Loucy (cell line): Measurements from ENCODE around the gene LAMTOR4.

ENCODE experiments used
- H2AFZ ChIP-seq: fragments of 200-600 bp; sonication (generic); 2 replicates; pipeline ENCODE4 v1.6.0; 2016; ENCODE audit warnings: antibody characterized with exemption, mild to moderate bottlenecking, low read length, moderate library complexity
- H3F3A ChIP-seq: fragments of 200-600 bp; 2 replicates; pipeline ENCODE4 v1.6.0; 2016; ENCODE audit warnings: antibody characterized with exemption, low read depth, mild to moderate bottlenecking
- H3K27me3 ChIP-seq: fragments of 200-600 bp; sonication (generic); 2 replicates; pipeline ENCODE4 v1.6.1; 2014; ENCODE audit warnings: low read length, mild to moderate bottlenecking; ENCODE audit not compliant: insufficient read depth, poor library complexity, severe bottlenecking
- H3K36me3 ChIP-seq: fragments of 200-600 bp; sonication (generic); 2 replicates; pipeline ENCODE4 v1.6.1; 2016; ENCODE audit warnings: low read length; ENCODE audit not compliant: insufficient read depth
- H3K4me1 ChIP-seq: fragments of 200-600 bp; sonication (generic); 2 replicates; pipeline ENCODE4 v1.5.1; 2014; ENCODE audit warnings: low read length, mild to moderate bottlenecking; ENCODE audit not compliant: insufficient read depth, poor library complexity, severe bottlenecking
- H3K4me2 ChIP-seq: fragments of 200-600 bp; sonication (generic); 2 replicates; pipeline ENCODE4 v1.6.0; 2014; ENCODE audit warnings: antibody characterized with exemption, low read length, low read depth, mild to moderate bottlenecking; ENCODE audit not compliant: poor library complexity, severe bottlenecking
- H3K4me3 ChIP-seq: fragments of 200-600 bp; sonication (generic); 2 replicates; pipeline ENCODE4 v1.5.1; 2014; ENCODE audit warnings: low read length, mild to moderate bottlenecking, mixed read lengths; ENCODE audit not compliant: poor library complexity, severe bottlenecking
- H3K79me2 ChIP-seq: fragments of 200-600 bp; sonication (generic); 2 replicates; pipeline ENCODE4 v1.6.1; 2014; ENCODE audit warnings: low read length; ENCODE audit not compliant: insufficient read depth
- H3K9ac ChIP-seq: fragments of 200-600 bp; sonication (generic); 2 replicates; pipeline ENCODE4 v1.6.0; 2014; ENCODE audit warnings: mild to moderate bottlenecking, low read depth, low read length, moderate library complexity; ENCODE audit not compliant: poor library complexity, severe bottlenecking
- H3K9me2 ChIP-seq: fragments of 200-600 bp; sonication (generic); replicated peaks from 2 replicates; pipeline ENCODE4 v1.6.1; 2016; ENCODE audit warnings: low read depth, low read length, mixed read lengths
- H3K9me3 ChIP-seq: fragments of 200-600 bp; sonication (generic); 2 replicates; pipeline ENCODE4 v1.6.1; 2014; ENCODE audit warnings: mild to moderate bottlenecking, antibody characterized with exemption, low read length, low read depth; ENCODE audit not compliant: insufficient read depth
- H4K20me1 ChIP-seq: fragments of 200-600 bp; sonication (generic); 2 replicates; pipeline ENCODE4 v1.6.0; 2014; ENCODE audit warnings: antibody characterized with exemption, low read length, mild to moderate bottlenecking; ENCODE audit not compliant: insufficient read depth, poor library complexity, severe bottlenecking
- CTCF ChIP-seq: fragments of 200-600 bp; sonication (generic); conservative IDR thresholded peaks from 2 replicates; pipeline ENCODE4 v1.5.1; 2014; ENCODE audit warnings: mild to moderate bottlenecking, antibody characterized with exemption, low read length
- EZH2phosphoT487 ChIP-seq: fragments of 200-600 bp; IDR thresholded peaks from 2 replicates; pipeline ENCODE4 v1.6.1; 2018; ENCODE audit warnings: antibody characterized with exemption, mild to moderate bottlenecking, moderate library complexity, borderline replicate concordance

The LAMTOR4 gene

GRCh38 chr7:100106633-100107032 lies 42.1 kb upstream of the LAMTOR4 start:
- Histone ChIP-seq H3K4me3 (no peak overlapping the region), H2AFZ (no peak overlapping the region)

GRCh38 chr7:100107125-100107737 lies 41.5 kb upstream of the LAMTOR4 start:
- no peak overlapping the region for H2AFZ ChIP-seq
- no peak overlapping the region for H3K4me3 ChIP-seq
- no peaks in the 10 kb centered on the region for H3K27me3 ChIP-seq
- no peak overlapping the region for H3K9ac ChIP-seq
- peaks cover 12% of the 10 kb centered on the region for H3K79me2 ChIP-seq
- no peak overlapping the region for H3K4me2 ChIP-seq
- no peaks in the 10 kb centered on the region for H3K9me2 ChIP-seq
- H3F3A ChIP-seq = no peaks in the 10 kb centered on the region
- no peaks in the 10 kb centered on the region for H3K9me3 ChIP-seq
- H4K20me1 ChIP-seq = no peaks in the 10 kb centered on the region
- TF ChIP-seq EZH2phosphoT487 = no peak
- TF ChIP-seq CTCF = no peak
- peaks cover 6% of the 10 kb centered on the region for H3K4me1 ChIP-seq
- peaks cover 15% of the 10 kb centered on the region; the same call in 1 of the 2 replicates for H3K36me3 ChIP-seq

More at GRCh38 chr7:100106633-100107032, 42.1 kb upstream of the LAMTOR4 start:
- Histone ChIP-seq H4K20me1 (no peaks in the 10 kb centered on the region), H3K4me1 (peaks cover 9% of the 10 kb centered on the region), H3K4me2 (no peak overlapping the region), H3K9ac (no peak overlapping the region), H3K79me2 (peaks cover 16% of the 10 kb centered on the region), H3K9me2 (no peaks in the 10 kb centered on the region), H3K9me3 (no peaks in the 10 kb centered on the region), H3K27me3 (no peaks in the 10 kb centered on the region), H3F3A (no peaks in the 10 kb centered on the region), H3K36me3 (peaks cover 15% of the 10 kb centered on the region; the same call in 1 of the 2 replicates)
- TF ChIP-seq CTCF (no peak), EZH2phosphoT487 (no peak)

- H3K4me2 ChIP-seq = no peak overlapping the region
- H3F3A ChIP-seq = no peaks in the 10 kb centered on the region
- no peaks in the 10 kb centered on the region for H3K9me3 ChIP-seq
- peaks cover 5% of the 10 kb centered on the region; the same call in 1 of the 2 replicates for H3K79me2 ChIP-seq
- no peak for TF ChIP-seq CTCF
- no peak for TF ChIP-seq EZH2phosphoT487
- no peaks in the 10 kb centered on the region for H3K4me1 ChIP-seq
- no peaks in the 10 kb centered on the region for H4K20me1 ChIP-seq
- H3K9ac ChIP-seq = no peak overlapping the region
- no peaks in the 10 kb centered on the region for H3K27me3 ChIP-seq
- no peaks in the 10 kb centered on the region for H3K9me2 ChIP-seq
- no peak overlapping the region for H3K4me3 ChIP-seq
- H3K36me3 ChIP-seq = peaks cover 15% of the 10 kb centered on the region; the same call in 1 of the 2 replicates
- no peak overlapping the region for H2AFZ ChIP-seq
Measured at GRCh38 chr7:100107890-100108289, 40.8 kb upstream of the LAMTOR4 start.
